OCI-LY1 (cell line): ENCODE data around the gene LCN12.

Source experiments
- H2AFZ ChIP-seq: fragments of 200-600 bp; sonication (generic), shearing (Covaris generic); 2 replicates; pipeline ENCODE4 v1.6.0; 2014; ENCODE audit warnings: antibody characterized with exemption, mild to moderate bottlenecking, low read length
- H3F3A ChIP-seq: fragments of 200-600 bp; sonication (generic), shearing (Covaris generic); 2 replicates; pipeline ENCODE4 v1.6.0; 2014; ENCODE audit warnings: mild to moderate bottlenecking, antibody characterized with exemption, low read length, moderate library complexity; ENCODE audit not compliant: insufficient read depth
- H3K27ac ChIP-seq: fragments of 200-600 bp; sonication (generic); 2 replicates; pipeline ENCODE4 v1.5.1; 2014; ENCODE audit warnings: low read length, mixed run types, mild to moderate bottlenecking, low read depth; ENCODE audit not compliant: poor library complexity, severe bottlenecking
- H3K27me3 ChIP-seq: fragments of 200-600 bp; sonication (generic); 2 replicates; pipeline ENCODE4 v1.6.0; 2014; ENCODE audit warnings: antibody characterized with exemption, mild to moderate bottlenecking, low read length, moderate library complexity; ENCODE audit not compliant: insufficient read depth
- H3K36me3 ChIP-seq: fragments of 200-600 bp; sonication (generic); 2 replicates; pipeline ENCODE4 v1.6.1; 2014; ENCODE audit warnings: mild to moderate bottlenecking, antibody characterized with exemption, low read length, moderate library complexity, mixed read lengths; ENCODE audit not compliant: insufficient read depth
- H3K4me1 ChIP-seq: fragments of 200-600 bp; sonication (generic); 2 replicates; pipeline ENCODE4 v1.5.1; 2014; ENCODE audit warnings: mild to moderate bottlenecking, low read length, moderate library complexity; ENCODE audit not compliant: insufficient read depth, severe bottlenecking
- H3K4me2 ChIP-seq: fragments of 200-600 bp; sonication (generic), shearing (Covaris generic); 2 replicates; pipeline ENCODE4 v1.6.1; 2014; ENCODE audit warnings: low read length
- H3K4me3 ChIP-seq: fragments of 200-600 bp; sonication (generic); 2 replicates; pipeline ENCODE4 v1.5.1; 2014; ENCODE audit warnings: low read length, low read depth, mild to moderate bottlenecking, mixed read lengths; ENCODE audit not compliant: poor library complexity, severe bottlenecking
- H3K79me2 ChIP-seq: fragments of 200-600 bp; shearing (Covaris generic); 2 replicates; pipeline ENCODE4 v1.6.1; 2016; ENCODE audit warnings: mixed run types, low read length, mixed read lengths; ENCODE audit not compliant: insufficient read depth
- H3K9ac ChIP-seq: fragments of 200-600 bp; sonication (generic), shearing (Covaris generic); 2 replicates; pipeline ENCODE4 v1.6.1; 2014; ENCODE audit warnings: mild to moderate bottlenecking, low read length, mixed read lengths
- H3K9me2 ChIP-seq: fragments of 200-600 bp; sonication (generic), shearing (Covaris generic); 2 replicates; pipeline ENCODE4 v1.6.1; 2014; ENCODE audit warnings: low read depth, mild to moderate bottlenecking, low read length, mixed read lengths
- H3K9me3 ChIP-seq: fragments of 200-600 bp; shearing (Covaris generic); 2 replicates; pipeline ENCODE4 v1.6.1; 2014; ENCODE audit warnings: low read length, mixed read lengths
- H4K20me1 ChIP-seq: fragments of 200-600 bp; sonication (generic), shearing (Covaris generic); 2 replicates; pipeline ENCODE4 v1.6.0; 2016; ENCODE audit warnings: mild to moderate bottlenecking, low read length; ENCODE audit not compliant: insufficient read depth
- CTCF ChIP-seq: fragments of 200-600 bp; sonication (generic), shearing (Covaris generic); IDR thresholded peaks from 2 replicates; pipeline ENCODE4 v1.5.1; 2017; ENCODE audit warnings: mild to moderate bottlenecking, antibody characterized with exemption, low read length, moderate library complexity, mixed read lengths
- EZH2 ChIP-seq: fragments of 200-600 bp; sonication (generic), shearing (Covaris generic); IDR thresholded peaks from 2 replicates; pipeline ENCODE4 v1.8.0; 2017; ENCODE audit warnings: borderline replicate concordance, mixed run types, mild to moderate bottlenecking, antibody characterized with exemption, low read length, moderate library complexity, mixed read lengths

Gene LCN12

GRCh38 chr9:136969774-136970173 is 17.7 kb downstream of the LCN12 start:
- TF ChIP-seq EZH2, result no peak
- no peak for TF ChIP-seq CTCF
- H3K4me2 ChIP-seq, result no peak overlapping the region
- H3K79me2 ChIP-seq, result no peaks in the 10 kb centered on the region
- no peak overlapping the region for H3K4me3 ChIP-seq
- H3F3A ChIP-seq, result no peaks in the 10 kb centered on the region
- H3K9ac ChIP-seq, result no peak overlapping the region
- H3K36me3 ChIP-seq, result no peaks in the 10 kb centered on the region
- H3K9me2 ChIP-seq, result no peaks in the 10 kb centered on the region
- no peak overlapping the region for H3K27ac ChIP-seq
- peaks cover 4% of the 10 kb centered on the region; the same call in 1 of the 2 replicates for H3K27me3 ChIP-seq
- no peaks in the 10 kb centered on the region for H3K9me3 ChIP-seq
- H3K4me1 ChIP-seq, result peaks cover 5% of the 10 kb centered on the region
- no peaks in the 10 kb centered on the region for H4K20me1 ChIP-seq
- no peak overlapping the region for H2AFZ ChIP-seq

- no peak overlapping the region for H2AFZ ChIP-seq
- peaks cover 5% of the 10 kb centered on the region for H3K4me1 ChIP-seq
- no peaks in the 10 kb centered on the region for H3F3A ChIP-seq
- no peak overlapping the region for H3K4me3 ChIP-seq
- H3K9me3 ChIP-seq, result no peaks in the 10 kb centered on the region
- no peak overlapping the region for H3K9ac ChIP-seq
- TF ChIP-seq CTCF (no peak), EZH2 (no peak)
- no peaks in the 10 kb centered on the region for H3K36me3 ChIP-seq
- H3K27ac ChIP-seq, result no peak overlapping the region
- H3K79me2 ChIP-seq, result no peaks in the 10 kb centered on the region
- H3K27me3 ChIP-seq, result peaks cover 4% of the 10 kb centered on the region; the same call in 1 of the 2 replicates
- H4K20me1 ChIP-seq, result no peaks in the 10 kb centered on the region
- no peaks in the 10 kb centered on the region for H3K9me2 ChIP-seq
- H3K4me2 ChIP-seq, result no peak overlapping the region
Observed at GRCh38 chr9:136970361-136970760, 18.3 kb downstream of the LCN12 start.

GRCh38 chr9:136971746-136972145 is 19.7 kb downstream of the LCN12 start:
- peaks cover 4% of the 10 kb centered on the region; the same call in 1 of the 2 replicates for H3K27me3 ChIP-seq
- no peak overlapping the region for H3K27ac ChIP-seq
- H4K20me1 ChIP-seq, result no peaks in the 10 kb centered on the region
- H3K4me2 ChIP-seq, result no peak overlapping the region
- TF ChIP-seq EZH2 (no peak), CTCF (no peak)
- H3K79me2 ChIP-seq, result no peaks in the 10 kb centered on the region
- no peaks in the 10 kb centered on the region for H3K36me3 ChIP-seq
- H3K4me1 ChIP-seq, result no peaks in the 10 kb centered on the region
- H3F3A ChIP-seq, result no peaks in the 10 kb centered on the region
- no peaks in the 10 kb centered on the region for H3K9me3 ChIP-seq
- H3K4me3 ChIP-seq, result no peak overlapping the region
- no peaks in the 10 kb centered on the region for H3K9me2 ChIP-seq
- no peak overlapping the region for H2AFZ ChIP-seq
- no peak overlapping the region for H3K9ac ChIP-seq
